CD4-positive, alpha-beta T cell (primary cell): ENCODE results near the gene SRGAP1. TPM values are rescaled to one million over a fixed set of nuclear protein-coding genes. Genes with fewer than 3 reads are reported as not detected.

Source experiments
- ATAC-seq: fragments of 200-7000 bp; cut with Tn5 transposase; one replicate; pipeline ENCODE4 v1.10.0; 2022; ENCODE audit warnings: mild to moderate bottlenecking; ENCODE audit not compliant: poor library complexity
- CTCF ChIA-PET: fragments of 350-600 bp; sonication (Branson Sonifier 250); formaldehyde crosslinking; loops from one replicate; lab custom pipeline; 2021; ENCODE audit warnings: antibody characterized with exemption, inconsistent platforms; lab: Charles Lee
- POLR2A ChIA-PET: fragments of 350-600 bp; sonication (Branson Sonifier 250); formaldehyde crosslinking; loops from one replicate; lab custom pipeline; 2021; ENCODE audit warnings: antibody characterized with exemption, inconsistent platforms; lab: Charles Lee
- DNase-seq, 14 experiments: peaks; one replicate each; pipeline ENCODE4 v3.0.0-alpha.2; 2013 to 2020; ENCODE audit warnings: mixed read lengths in 2 of 14
- H3K27ac ChIP-seq, 2 donors: one replicate each; pipeline versions ENCODE4 v1.5.1 to v1.7.0; 2013; ENCODE audit warnings: low read length in 2 of 2, low read depth in 1 of 2, mild to moderate bottlenecking in 1 of 2
- H3K27me3 ChIP-seq, 2 experiments: 1 replicate in 1 of 2; 2 replicates in 1 of 2; pipeline versions ENCODE4 v1.6.1 to v1.7.0; 2013; ENCODE audit warnings: low read length in 2 of 2, control low read depth in 1 of 2, mild to moderate bottlenecking in 1 of 2, moderate library complexity in 1 of 2; ENCODE audit not compliant: insufficient read depth in 2 of 2, control insufficient read depth in 1 of 2
- H3K36me3 ChIP-seq: one replicate; pipeline ENCODE4 v1.6.1; 2013; ENCODE audit warnings: low read length, control low read depth; ENCODE audit not compliant: insufficient read depth
- H3K4me1 ChIP-seq: one replicate; pipeline ENCODE4 v1.6.1; 2013; ENCODE audit warnings: low read length, control low read depth; ENCODE audit not compliant: insufficient read depth
- H3K4me3 ChIP-seq: one replicate; pipeline ENCODE4 v1.5.1; 2013; ENCODE audit warnings: mild to moderate bottlenecking, low read length, moderate library complexity
- H3K9me3 ChIP-seq, 2 experiments: 1 replicate in 1 of 2; 2 replicates in 1 of 2; pipeline versions ENCODE4 v1.6.1 to v1.7.0; 2013; ENCODE audit warnings: low read length in 2 of 2, mild to moderate bottlenecking in 2 of 2, control low read depth in 1 of 2, moderate library complexity in 1 of 2; ENCODE audit not compliant: control insufficient read depth in 1 of 2, insufficient read depth in 1 of 2
- H3K27ac Mint-ChIP-seq: one replicate; pipeline ENCODE4 v1.8.0; 2020; ENCODE audit warnings: mixed read lengths
- H3K27me3 Mint-ChIP-seq: one replicate; pipeline ENCODE4 v1.8.0; 2021; ENCODE audit warnings: mixed read lengths
- H3K36me3 Mint-ChIP-seq: one replicate; pipeline ENCODE4 v1.8.0; 2021; ENCODE audit warnings: low read depth, mixed read lengths
- H3K4me1 Mint-ChIP-seq: one replicate; pipeline ENCODE4 v1.8.0; 2021; ENCODE audit warnings: low read depth, mixed read lengths
- H3K4me3 Mint-ChIP-seq: one replicate; pipeline ENCODE4 v1.8.0; 2020; ENCODE audit warnings: mild to moderate bottlenecking, mixed read lengths
- H3K9me3 Mint-ChIP-seq: one replicate; pipeline ENCODE4 v1.8.0; 2020; ENCODE audit warnings: mixed read lengths
- intact Hi-C, 2 experiments: fragments of 100-400 bp; cut with DNase I in 1 of 2; cut with micrococcal nuclease in 1 of 2; formaldehyde crosslinking; loops; one replicate each; pipeline versions ENCODE4 v1.15.1 to v1.9.0; 2023 to 2025; cut with DNase I, micrococcal nuclease
- total RNA-seq, 174 experiments: library from RNA in 2 of 174; stranded (reverse) in 2 of 174; gene quantifications; one replicate each; pipeline ENCODE4 v1.2.3 and lab custom pipeline; 2021 to 2026
- TF ChIP-seq, protein P1 (sequence below): fragments of 200-600 bp; IDR thresholded peaks from one replicate; pipeline ENCODE4 v1.8.0; 2022; ENCODE audit warnings: antibody characterized with exemption, mild to moderate bottlenecking

SRGAP1 gene
- total RNA-seq, 2 experiments from 2014 or later = 0.03 TPM; not detected in 1

GRCh38 chr12:63828867-63829266 lies 15.6 kb upstream of the SRGAP1 start:
- TF ChIP-seq, protein P1, sequence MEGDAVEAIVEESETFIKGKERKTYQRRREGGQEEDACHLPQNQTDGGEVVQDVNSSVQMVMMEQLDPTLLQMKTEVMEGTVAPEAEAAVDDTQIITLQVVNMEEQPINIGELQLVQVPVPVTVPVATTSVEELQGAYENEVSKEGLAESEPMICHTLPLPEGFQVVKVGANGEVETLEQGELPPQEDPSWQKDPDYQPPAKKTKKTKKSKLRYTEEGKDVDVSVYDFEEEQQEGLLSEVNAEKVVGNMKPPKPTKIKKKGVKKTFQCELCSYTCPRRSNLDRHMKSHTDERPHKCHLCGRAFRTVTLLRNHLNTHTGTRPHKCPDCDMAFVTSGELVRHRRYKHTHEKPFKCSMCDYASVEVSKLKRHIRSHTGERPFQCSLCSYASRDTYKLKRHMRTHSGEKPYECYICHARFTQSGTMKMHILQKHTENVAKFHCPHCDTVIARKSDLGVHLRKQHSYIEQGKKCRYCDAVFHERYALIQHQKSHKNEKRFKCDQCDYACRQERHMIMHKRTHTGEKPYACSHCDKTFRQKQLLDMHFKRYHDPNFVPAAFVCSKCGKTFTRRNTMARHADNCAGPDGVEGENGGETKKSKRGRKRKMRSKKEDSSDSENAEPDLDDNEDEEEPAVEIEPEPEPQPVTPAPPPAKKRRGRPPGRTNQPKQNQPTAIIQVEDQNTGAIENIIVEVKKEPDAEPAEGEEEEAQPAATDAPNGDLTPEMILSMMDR = no peak
- no peaks in the 10 kb centered on the region for H3K27me3 ChIP-seq
- H3K9me3 Mint-ChIP-seq = no peaks in the 10 kb centered on the region
- ATAC-seq = no peak
- intact Hi-C loops = no loop called here
- H3K4me1 ChIP-seq = no peaks in the 10 kb centered on the region
- ChIA-PET CTCF (no interaction called here), POLR2A (no interaction called here)
- no peak for DNase-seq
- no peaks in the 10 kb centered on the region for H3K9me3 ChIP-seq
- no peak overlapping the region for H3K4me3 Mint-ChIP-seq
- H3K36me3 ChIP-seq = no peaks in the 10 kb centered on the region
- no peak overlapping the region for H3K27ac ChIP-seq
- H3K27me3 Mint-ChIP-seq = peaks cover 31% of the 10 kb centered on the region
- no peak overlapping the region for H3K27ac Mint-ChIP-seq
- no peaks in the 10 kb centered on the region for H3K4me1 Mint-ChIP-seq
- no peak overlapping the region for H3K4me3 ChIP-seq
- no peaks in the 10 kb centered on the region for H3K36me3 Mint-ChIP-seq

DNA sequence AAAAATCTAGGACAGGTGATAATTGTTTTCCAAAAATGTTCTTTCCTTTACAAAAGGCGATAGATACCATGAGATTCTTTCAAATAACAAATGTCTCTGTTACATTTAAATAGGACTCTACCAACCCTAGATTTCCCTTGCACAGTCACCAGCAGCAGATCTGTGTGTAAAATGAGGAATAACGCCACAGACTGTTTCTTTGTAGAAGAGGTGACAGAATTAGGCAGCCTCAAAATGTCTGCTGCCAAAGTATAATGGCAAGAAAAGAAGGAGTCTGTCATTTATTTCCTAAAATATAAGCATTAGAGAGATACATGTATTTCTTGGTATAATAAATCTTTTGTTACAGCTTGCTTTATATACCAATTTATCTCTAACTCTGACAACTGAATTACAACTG lies 8.5 kb upstream of the SRGAP1 start:
- POLR2A ChIA-PET = no interaction called here
- Mint-ChIP-seq H3K4me3 (no peak overlapping the region), H3K27ac (no peak overlapping the region), H3K4me1 (no peaks in the 10 kb centered on the region), H3K9me3 (no peaks in the 10 kb centered on the region), H3K36me3 (no peaks in the 10 kb centered on the region), H3K27me3 (peaks cover 19% of the 10 kb centered on the region)
- ATAC-seq = no peak
- Histone ChIP-seq H3K4me3 (no peak overlapping the region), H3K4me1 (no peaks in the 10 kb centered on the region), H3K27me3 (peaks cover 0 to 6% of the 10 kb centered on the region in 2 experiments), H3K9me3 (no peaks in the 10 kb centered on the region), H3K36me3 (no peaks in the 10 kb centered on the region), H3K27ac (no peak overlapping the region)
- no peak for DNase-seq
- TF ChIP-seq, protein P1 = no peak
- CTCF ChIA-PET = no interaction called here
- intact Hi-C loops = no loop called here

DNA sequence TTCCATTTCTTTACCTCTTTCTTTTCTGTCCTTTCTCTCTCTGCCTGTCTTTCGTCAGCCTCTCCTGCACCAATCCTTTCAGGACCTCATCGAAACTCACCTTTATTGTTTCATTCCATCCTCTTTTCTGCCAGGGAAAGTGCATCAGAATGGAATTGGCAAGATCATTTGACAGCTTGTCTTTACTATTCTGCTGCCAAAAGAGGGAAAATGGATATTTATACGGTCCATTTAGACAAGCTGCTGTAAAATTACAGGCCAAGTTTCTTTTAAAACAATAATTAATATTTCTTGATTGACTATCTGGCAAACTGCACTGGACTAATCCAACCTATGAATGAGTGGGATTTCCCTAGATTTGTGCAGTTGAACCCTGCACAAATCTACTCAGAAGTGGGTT lies 7.6 kb upstream of the SRGAP1 start:
- Mint-ChIP-seq H3K36me3 (no peaks in the 10 kb centered on the region), H3K4me3 (no peak overlapping the region)
- CTCF ChIA-PET = no interaction called here

More for the DNA sequence above, 7.6 kb upstream of the SRGAP1 start:
- ATAC-seq (no peak), DNase-seq (no peak)
- intact Hi-C loops = no loop called here
- Mint-ChIP-seq H3K27me3 (peaks cover 10% of the 10 kb centered on the region), H3K4me1 (no peaks in the 10 kb centered on the region), H3K27ac (no peak overlapping the region), H3K9me3 (no peaks in the 10 kb centered on the region)
- TF ChIP-seq, protein P1 = no peak
- Histone ChIP-seq H3K27me3 (peaks cover 0 to 6% of the 10 kb centered on the region in 2 experiments), H3K9me3 (no peaks in the 10 kb centered on the region), H3K4me1 (no peaks in the 10 kb centered on the region), H3K4me3 (no peak overlapping the region), H3K36me3 (no peaks in the 10 kb centered on the region), H3K27ac (no peak overlapping the region)
- POLR2A ChIA-PET = no interaction called here
